SK-N-SH (cell line): Measurements from ENCODE around the gene RNF112. TPM values are rescaled to one million over a fixed set of nuclear protein-coding genes. Genes with fewer than 3 reads are reported as not detected.

ENCODE experiments used
- CTCF ChIP-seq: fragments of 200-600 bp; sonication (generic); IDR thresholded peaks from 2 replicates; pipeline ENCODE4 v1.6.1; 2017; ENCODE audit warnings: antibody characterized with exemption, mild to moderate bottlenecking, moderate library complexity
- ELF1 ChIP-seq: IDR thresholded peaks from 2 replicates; pipeline ENCODE4 v1.4.0; 2012
- EP300 ChIP-seq, 2 experiments: IDR thresholded peaks; 2 replicates each; pipeline versions ENCODE4 v1.4.0 to v1.6.1; 2012; ENCODE audit warnings: borderline replicate concordance in 1 of 2, low read depth in 1 of 2, low read length in 1 of 2
- EZH2phosphoT487 ChIP-seq: fragments of 200-600 bp; sonication (generic); IDR thresholded peaks from 2 replicates; pipeline ENCODE4 v1.6.1; 2017; ENCODE audit warnings: low read depth, mixed run types, mild to moderate bottlenecking, antibody characterized with exemption, moderate library complexity, borderline replicate concordance
- FOSL2 ChIP-seq: IDR thresholded peaks from 2 replicates; pipeline ENCODE4 v1.4.0; 2012; ENCODE audit warnings: low read depth, mild to moderate bottlenecking, moderate library complexity, borderline replicate concordance
- FOXJ3 ChIP-seq: sonication (generic); formaldehyde crosslinking; IDR thresholded peaks from 2 replicates; pipeline ENCODE4 v1.5.1; 2020; ENCODE audit warnings: mild to moderate bottlenecking, missing genetic modification reagents
- GABPA ChIP-seq: IDR thresholded peaks from 2 replicates; pipeline ENCODE4 v1.4.0; 2012; ENCODE audit warnings: low read depth, mild to moderate bottlenecking
- GATA2 ChIP-seq: sonication (generic); formaldehyde crosslinking; IDR thresholded peaks from 2 replicates; pipeline ENCODE4 v1.5.0; 2020; ENCODE audit warnings: mild to moderate bottlenecking, missing genetic modification reagents
- IRF3 ChIP-seq: fragments of 150-350 bp; IDR thresholded peaks from 2 replicates; pipeline ENCODE4 v1.6.1; 2016; ENCODE audit warnings: mild to moderate bottlenecking, low read depth, low read length
- JUND ChIP-seq: IDR thresholded peaks from 2 replicates; pipeline ENCODE4 v1.4.0; 2012
- MAX ChIP-seq: IDR thresholded peaks from 2 replicates; pipeline ENCODE4 v1.4.0; 2012; ENCODE audit warnings: low read depth
- MEF2A ChIP-seq: IDR thresholded peaks from 2 replicates; pipeline ENCODE4 v1.4.0; 2012; ENCODE audit warnings: low read depth, borderline replicate concordance
- POLR2AphosphoS5 ChIP-seq: IDR thresholded peaks from 2 replicates; pipeline ENCODE4 v1.6.1; 2012; ENCODE audit warnings: low read depth, low read length
- RAD21 ChIP-seq: IDR thresholded peaks from 2 replicates; pipeline ENCODE4 v1.6.1; 2012; ENCODE audit warnings: mild to moderate bottlenecking, low read length
- RCOR1 ChIP-seq: fragments of 150-350 bp; IDR thresholded peaks from 2 replicates; pipeline ENCODE4 v1.6.1; 2017; ENCODE audit warnings: antibody characterized with exemption, low read length
- REST ChIP-seq: IDR thresholded peaks from 2 replicates; pipeline ENCODE4 v1.6.1; 2012; ENCODE audit warnings: mild to moderate bottlenecking, low read depth, low read length, moderate library complexity
- RXRA ChIP-seq: IDR thresholded peaks from 2 replicates; pipeline ENCODE4 v1.4.0; 2012; ENCODE audit warnings: low read depth, mild to moderate bottlenecking, borderline replicate concordance
- SMC3 ChIP-seq: IDR thresholded peaks from 2 replicates; pipeline ENCODE4 v1.6.1; 2012; ENCODE audit warnings: low read depth, low read length, improper control_type of control experiment
- TCF12 ChIP-seq: IDR thresholded peaks from 2 replicates; pipeline ENCODE4 v1.4.0; 2012
- TEAD4 ChIP-seq: IDR thresholded peaks from 2 replicates; pipeline ENCODE4 v1.4.0; 2012; ENCODE audit warnings: mild to moderate bottlenecking, borderline replicate concordance; ENCODE audit not compliant: insufficient read depth
- USF1 ChIP-seq: IDR thresholded peaks from 2 replicates; pipeline ENCODE4 v1.4.0; 2012; ENCODE audit warnings: low read depth, borderline replicate concordance
- ZBTB33 ChIP-seq: IDR thresholded peaks from 2 replicates; pipeline ENCODE4 v1.4.0; 2012; ENCODE audit warnings: low read depth, borderline replicate concordance
- polyA plus RNA-seq, 3 experiments: library from polyadenylated mRNA; depleted of rRNA; stranded (reverse); fragments of >200 nt; gene quantifications; 2 replicates each; pipeline ENCODE4 v1.2.3, GENCODE V29; 2012

Gene RNF112
- polyA plus RNA-seq, 1 of the 3 experiments (the other 2 are of a cell fraction) = 22.6 TPM

GRCh38 chr17:19377602-19378415 is 33.2 kb upstream of the RNF112 start (continued):
- TF ChIP-seq CTCF (0 out of 2 replicates have a peak, but pooled peaks have one; percentile 9), RXRA (no peak), SMC3 (no peak), GABPA (peak; percentile 92), FOXJ3 (CRISPR knock-in tag) (no peak), TCF12 (no peak; the same call in 1 of the 2 replicates), JUND (no peak), ELF1 (peak; percentile 85), FOSL2 (no peak; the same call in 1 of the 2 replicates), GATA2 (CRISPR knock-in tag) (no peak), IRF3 (no peak), POLR2AphosphoS5 (peak; percentile 92), USF1 (no peak), RAD21 (no peak; the same call in 1 of the 2 replicates), MEF2A (no peak), ZBTB33 (no peak), MAX (peak; percentile 69; the same call in 1 of the 2 replicates), REST (peak; percentile 92), EZH2phosphoT487 (no peak), RCOR1 (0 out of 2 replicates have a peak, but pooled peaks have one; percentile 15), TEAD4 (no peak), EP300 (IDR thresholded peaks at IDR 0.05; ENCODE audit: borderline replicate concordance in 1 of 2, low read depth in 1 of 2, low read length in 1 of 2) (no peak; a peak in 1 of 4 replicates)
